Hematopoietic multipotent progenitor cell treated with erythropoietin and hydrocortisone succinate and interleukin-3 and kit ligand, for 6 days (in vitro differentiated cells): ENCODE measurements around the gene ZNF813.
A peak's percentile ranks its signal among the peaks of the same experiment; 100 is the strongest.

Experiments
- DNase-seq: peaks from one replicate; pipeline ENCODE4 v3.0.0-alpha.2; 2015

Gene ZNF813

DNA sequence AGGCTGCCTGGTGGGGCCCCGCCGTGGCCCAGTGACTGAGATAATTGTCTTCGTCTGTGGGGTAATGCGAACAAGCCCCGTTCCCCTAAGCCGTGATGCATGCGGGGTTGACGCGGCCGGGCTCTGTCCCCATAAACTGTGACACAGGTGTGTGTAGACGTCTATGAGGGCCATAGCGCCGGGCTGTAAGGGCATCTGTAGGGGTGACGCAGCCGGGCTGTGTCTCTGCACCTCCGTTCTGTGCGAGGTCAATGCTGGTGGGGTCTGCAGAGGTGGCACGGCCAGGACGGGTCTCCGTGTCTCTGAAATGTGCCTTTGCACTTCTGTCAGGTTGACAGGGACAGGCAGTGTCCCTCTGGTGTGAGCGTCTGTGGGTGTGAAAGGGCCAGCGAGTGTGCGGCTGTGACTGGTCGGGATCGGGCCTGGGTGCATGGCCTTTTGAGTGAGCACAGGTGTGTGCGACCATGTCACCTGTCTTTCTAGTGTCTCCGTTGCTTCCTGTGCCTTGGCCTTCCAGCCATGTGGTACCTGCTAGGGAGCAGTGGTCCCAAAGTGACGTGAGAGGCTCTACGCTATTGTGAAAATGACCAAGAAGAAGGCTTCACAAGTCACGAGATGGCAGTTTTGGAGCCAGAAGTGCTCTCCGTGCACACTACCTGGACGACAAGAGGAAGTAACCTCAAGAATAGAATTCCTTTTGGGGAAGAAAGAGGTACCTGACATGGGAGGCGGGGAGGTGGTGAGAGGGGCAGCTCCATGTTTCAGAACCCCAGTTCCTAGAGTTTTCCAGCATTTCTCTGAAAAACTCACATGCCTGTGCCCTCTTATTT lies 54.1 kb downstream of the ZNF813 start:
- DNase-seq = peak; percentile 25

GRCh38 chr19:53525922-53526321 lies 58.4 kb downstream of the ZNF813 start:
- DNase-seq = no peak

DNA sequence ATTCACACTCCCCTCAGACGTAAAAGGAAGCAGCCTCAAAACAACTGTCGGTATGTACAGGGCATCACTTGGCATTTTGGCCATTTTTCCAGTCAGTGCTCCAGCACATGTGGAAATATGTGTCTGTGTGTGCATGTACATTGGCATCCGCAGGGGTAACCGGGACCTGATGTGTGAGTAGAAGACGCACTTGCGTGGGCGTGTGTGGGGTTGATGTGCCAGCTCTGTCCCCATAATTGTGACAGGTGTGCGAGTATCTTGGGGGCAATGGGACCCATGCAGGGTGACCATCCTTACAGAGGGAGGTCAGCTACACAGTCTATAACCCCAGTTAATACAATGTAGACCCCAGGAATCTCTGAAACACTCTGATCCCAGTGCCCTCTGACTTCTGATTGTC lies 63.1 kb downstream of the ZNF813 start:
- no peak for DNase-seq

DNA sequence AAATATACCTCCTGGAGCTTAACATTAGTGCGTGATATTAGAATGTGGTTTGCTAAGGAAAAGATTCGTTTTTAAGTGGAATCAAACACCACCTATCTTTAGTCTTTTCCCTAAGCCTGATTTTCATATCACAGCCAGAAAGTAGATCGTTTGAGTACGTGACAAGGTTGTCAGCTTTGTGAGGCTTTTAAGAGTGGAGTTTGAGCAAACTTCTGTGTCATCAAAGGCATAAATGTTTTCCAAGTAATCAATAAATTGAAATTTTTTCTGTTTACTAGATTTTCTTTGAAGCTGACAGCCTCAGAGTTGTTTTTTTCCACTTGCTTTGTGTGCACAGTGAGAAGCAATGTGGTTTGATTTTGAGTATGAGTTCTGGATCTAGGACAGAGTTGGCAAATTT lies 63.9 kb downstream of the ZNF813 start:
- no peak for DNase-seq

DNA sequence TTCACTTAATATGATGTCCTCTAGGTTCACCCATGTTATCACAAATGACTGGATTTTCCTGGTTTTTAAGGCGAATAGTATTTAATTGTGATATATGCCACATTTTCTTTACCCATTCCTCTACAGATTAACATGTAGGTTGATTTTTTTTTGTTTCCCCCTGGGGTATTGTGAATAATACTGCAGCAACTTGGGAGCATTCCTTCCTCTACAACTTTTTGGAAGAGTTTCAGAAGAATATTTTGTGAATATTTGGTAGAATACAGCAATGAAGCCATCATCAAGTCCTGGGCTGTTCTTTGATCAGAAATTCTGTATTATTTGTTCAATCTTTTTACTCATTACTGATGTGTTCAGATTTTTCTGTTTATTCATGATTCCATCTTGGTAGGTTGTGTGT lies 64.8 kb downstream of the ZNF813 start:
- no peak for DNase-seq

- peak; percentile 40 for DNase-seq
Measured at GRCh38 chr19:53536225-53536548, 68.7 kb downstream of the ZNF813 start.

- peak; percentile 3 for DNase-seq
Measured at GRCh38 chr19:53537121-53537520, 69.6 kb downstream of the ZNF813 start.

DNA sequence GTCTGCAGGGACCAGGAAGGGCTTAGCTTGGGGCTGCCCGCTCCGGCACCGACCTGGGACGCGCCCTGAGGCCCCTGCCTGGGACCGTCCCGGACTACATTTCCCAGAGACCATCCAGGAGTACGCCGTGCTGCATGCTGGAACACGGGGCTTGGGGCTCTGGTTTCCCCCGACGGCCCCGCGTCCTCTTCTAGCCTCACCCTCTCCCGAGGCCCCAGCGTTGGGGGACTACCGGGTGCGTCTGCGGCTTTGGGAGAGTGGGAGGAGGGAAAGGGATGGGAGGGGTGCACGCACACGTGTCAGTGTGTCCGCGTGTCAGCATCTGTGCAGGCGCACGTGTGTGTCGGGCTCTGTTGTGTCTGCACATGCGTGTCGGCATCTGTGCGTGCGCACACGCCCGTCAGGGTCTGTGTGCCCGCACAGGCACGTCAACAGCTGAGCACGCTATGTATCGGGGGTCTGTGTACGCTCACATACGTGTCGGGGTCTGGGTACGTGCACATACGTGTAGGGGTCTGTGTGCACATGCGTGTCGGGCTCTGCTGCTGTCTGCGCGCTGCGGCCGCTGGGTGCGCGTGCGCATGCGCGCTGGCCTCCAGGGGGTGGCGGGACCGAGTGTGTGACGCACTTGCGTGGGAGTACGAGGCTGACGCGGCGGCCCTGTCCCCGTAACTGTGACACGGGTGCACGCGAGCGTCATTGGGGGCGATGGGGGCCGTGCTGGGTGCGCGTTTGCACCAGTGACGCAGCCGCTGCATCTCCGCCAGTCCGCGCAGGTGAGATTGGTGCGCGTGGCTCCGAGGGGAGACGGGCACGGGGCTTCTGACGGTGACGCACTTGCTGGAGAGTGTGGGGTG lies 70.2 kb downstream of the ZNF813 start, which contains the start of gene ZNF331:
Gene ZNF331 (plus strand): TSS at position 625 of the 857 bp plus-strand sequence. CDS start 31,232 bp downstream, outside the sequence.
- peak; percentile 76 for DNase-seq

DNA sequence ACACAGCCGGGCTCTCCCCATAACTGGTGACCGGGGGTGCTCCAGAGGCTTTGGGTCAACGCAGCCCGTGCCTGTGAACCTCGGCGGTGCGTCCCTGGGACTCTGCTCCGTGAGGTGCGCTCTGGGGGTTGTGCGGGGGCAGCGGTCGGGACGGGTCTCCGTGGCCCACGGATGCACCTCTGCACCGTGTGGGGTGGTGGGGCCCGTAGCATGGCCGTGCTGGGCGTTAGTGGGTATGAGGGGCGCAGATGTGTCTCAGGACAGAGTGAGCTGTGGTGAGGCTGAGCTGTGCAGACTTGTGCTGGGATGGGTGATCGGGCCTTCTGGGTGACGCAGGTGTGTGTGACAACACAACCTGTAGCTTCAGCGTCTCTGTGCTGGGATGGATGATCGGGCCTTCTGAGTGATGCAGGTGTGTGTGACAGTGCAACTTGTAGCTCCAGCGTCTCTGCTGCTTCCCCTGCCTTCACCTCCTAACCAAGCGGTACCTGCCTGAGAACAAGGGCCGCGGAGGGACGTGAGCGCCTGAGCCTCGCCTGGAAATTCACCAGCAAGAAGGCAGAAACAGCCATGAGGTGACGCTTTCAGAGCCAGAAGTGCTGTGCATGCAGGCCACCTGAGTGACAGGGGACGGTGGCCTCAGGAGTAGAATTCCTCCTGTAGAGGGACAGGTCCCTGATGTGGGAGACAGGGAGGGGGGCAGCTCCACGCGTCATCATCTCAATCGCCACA lies 71.0 kb downstream of the ZNF813 start:
- no peak for DNase-seq

DNA sequence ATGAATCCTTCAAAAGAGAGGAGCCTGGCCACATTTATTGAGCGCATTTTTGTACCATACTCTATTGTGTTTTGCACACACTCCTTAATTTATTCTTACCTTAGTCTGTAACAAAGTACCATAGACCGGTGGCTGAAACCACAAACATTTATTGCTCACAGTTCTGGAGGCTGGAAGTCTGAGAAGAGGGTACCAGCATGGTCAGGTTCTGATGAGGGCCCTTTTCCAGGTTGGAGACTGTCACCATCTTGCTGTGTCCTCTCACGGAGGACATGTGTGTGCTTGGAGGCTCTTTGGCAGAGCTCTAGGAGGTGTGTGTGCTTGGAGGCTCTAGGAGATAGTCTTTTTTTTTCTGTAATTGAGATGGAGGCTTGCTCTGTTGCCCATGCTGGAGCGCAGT lies 72.6 kb downstream of the ZNF813 start:
- DNase-seq = no peak

DNA sequence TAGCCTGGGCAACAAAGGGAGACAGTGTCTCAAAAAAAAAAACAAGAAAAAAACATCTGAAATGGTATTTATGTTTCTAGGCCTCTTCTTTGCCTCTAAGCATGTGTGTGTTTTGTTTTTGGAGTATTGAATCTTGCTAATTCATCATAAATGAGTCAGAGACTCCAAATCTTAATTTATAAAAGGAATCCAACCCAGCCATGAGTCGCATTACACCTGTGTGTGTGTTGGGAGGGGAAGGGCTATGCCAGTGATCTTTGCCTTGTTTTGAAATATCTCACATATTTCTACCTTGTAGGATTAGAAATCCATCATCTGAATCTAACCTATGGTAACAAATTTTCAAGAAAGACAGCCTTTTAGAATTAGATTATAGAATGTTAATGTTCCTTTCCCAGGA lies 74.4 kb downstream of the ZNF813 start:
- DNase-seq = no peak

- no peak for DNase-seq
Measured at GRCh38 chr19:53545271-53546065, 77.9 kb downstream of the ZNF813 start.
